NCI-H2171 (cell line): ENCODE data around the gene LRRC3C.

ENCODE experiments used
- DNase-seq: peaks from one replicate; lab custom pipeline; 2025; lab: John Stamatoyannopoulos, UW

The LRRC3C gene

GRCh38 chr17:39979893-39980350, 52.4 kb downstream of the LRRC3C start:
- DNase-seq, result peak; percentile 39

DNA sequence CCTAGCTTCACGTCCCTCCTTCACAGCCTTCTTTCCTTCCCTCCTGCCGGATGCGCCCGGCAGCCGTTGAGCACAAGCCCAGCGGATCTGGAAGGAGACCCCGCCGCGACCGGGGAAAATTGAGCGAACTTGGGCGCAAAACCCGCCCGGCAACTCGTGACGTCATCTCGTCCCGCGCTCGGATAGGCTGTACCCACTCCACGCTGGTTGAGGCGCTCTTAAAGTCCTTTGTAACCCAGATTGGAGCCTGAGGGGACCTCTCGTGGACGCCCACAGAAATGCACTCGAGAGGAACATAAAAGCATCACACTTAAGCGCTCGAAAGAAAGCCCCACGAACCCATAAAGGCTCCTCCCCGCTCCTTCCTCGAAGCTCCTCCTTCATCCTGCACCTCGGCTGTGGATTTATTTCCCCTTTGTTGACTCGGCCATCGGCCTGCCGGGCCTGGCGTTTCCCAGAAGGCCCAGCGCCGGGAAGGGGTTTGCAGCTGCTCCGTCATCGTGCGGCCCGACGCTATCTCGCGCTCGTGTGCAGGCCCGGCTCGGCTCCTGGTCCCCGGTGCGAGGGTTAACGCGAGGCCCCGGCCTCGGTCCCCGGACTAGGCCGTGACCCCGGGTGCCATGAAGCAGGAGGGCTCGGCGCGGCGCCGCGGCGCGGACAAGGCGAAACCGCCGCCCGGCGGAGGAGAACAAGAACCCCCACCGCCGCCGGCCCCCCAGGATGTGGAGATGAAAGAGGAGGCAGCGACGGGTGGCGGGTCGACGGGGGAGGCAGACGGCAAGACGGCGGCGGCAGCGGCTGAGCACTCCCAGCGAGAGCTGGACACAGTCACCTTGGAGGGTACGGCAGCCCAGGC, 53.0 kb downstream of the LRRC3C start, which contains the start of gene PSMD3:
PSMD3 (plus strand) TSS at position 457 of the 856 bp plus-strand sequence; CDS start at position 621, 164 bp downstream.
- DNase-seq, result peak; percentile 99

DNA sequence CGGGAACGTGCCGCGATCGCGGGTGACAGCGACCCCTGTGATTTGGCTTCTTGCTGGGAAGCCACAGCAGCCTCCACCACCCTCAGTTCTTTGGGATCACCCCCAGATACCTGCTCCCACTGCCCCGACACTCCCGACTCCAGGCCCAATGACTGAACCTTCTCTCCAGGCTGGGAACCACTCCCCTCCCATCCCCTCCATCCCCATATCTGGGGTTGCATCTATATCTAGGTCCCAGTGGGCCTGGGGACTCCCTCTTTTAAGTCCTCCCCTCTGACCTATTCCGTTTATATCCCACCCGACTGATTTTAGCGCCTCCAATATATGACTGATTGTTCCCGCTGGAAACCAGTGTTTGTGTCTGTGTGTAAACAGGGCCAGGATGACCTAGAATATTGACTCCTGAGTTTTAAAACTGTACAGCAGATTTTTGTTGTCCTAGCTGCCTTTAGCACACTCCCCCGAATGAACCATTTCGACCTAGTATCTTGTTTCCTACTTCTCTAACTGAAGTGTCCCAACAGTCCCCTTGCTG, 53.7 kb downstream of the LRRC3C start:
- DNase-seq, result no peak

GRCh38 chr17:39981766-39982375, 54.3 kb downstream of the LRRC3C start:
- no peak for DNase-seq

DNA sequence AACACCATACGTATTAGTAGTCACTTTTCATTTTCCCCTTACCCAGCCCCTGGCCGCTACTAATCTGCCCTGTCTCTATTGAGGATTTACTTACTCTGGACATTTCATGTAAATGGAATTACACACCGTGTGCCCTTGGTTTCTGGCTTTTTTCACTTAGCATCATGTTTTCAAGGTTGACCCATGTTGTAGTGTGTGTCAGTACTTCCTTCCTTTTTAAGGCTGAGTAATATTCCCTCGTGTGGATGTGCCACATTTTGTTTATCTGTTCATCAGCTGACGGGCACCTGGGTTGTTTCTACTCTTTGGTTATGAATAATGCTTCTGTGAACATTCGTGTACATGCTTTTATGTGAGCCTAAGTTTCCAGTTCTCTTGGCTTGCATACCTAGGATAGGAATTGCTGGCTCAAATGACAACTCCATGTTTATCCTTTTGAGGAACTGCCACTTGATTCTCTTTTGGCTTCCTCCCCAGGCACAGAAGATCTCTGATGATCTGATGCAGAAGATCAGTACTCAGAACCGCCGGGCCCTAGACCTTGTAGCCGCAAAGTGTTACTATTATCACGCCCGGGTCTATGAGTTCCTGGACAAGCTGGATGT, 60.8 kb downstream of the LRRC3C start:
- DNase-seq, result no peak

DNA sequence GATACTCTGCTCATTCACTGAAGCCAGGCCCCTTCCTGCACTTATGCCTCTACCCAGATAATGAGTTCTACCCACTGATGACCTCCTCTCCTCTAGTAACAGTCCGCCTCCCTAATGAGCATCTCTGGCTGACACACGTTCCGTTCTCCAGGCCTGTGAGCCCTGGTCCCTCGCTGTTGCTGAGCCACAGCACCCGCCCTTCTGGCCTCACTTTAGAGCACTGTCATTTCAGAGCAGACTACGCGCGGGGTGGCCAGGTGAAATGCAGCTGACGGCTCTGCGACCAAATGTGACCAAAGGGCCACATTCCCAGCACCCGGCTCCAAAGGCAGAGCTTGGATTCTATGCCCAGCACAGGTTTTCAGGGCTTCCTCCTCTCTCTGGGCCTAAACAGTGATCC, 66.9 kb downstream of the LRRC3C start:
- DNase-seq, result no peak
